ENCODE measurements around the gene CHST4. TPM values are rescaled to one million over a fixed set of nuclear protein-coding genes. Genes with fewer than 3 reads are reported as not detected.

CHST4 gene
- total RNA-seq, 4 donors from 2014 or later: 0.15 to 4.3 TPM; not detected in 2

DNA sequence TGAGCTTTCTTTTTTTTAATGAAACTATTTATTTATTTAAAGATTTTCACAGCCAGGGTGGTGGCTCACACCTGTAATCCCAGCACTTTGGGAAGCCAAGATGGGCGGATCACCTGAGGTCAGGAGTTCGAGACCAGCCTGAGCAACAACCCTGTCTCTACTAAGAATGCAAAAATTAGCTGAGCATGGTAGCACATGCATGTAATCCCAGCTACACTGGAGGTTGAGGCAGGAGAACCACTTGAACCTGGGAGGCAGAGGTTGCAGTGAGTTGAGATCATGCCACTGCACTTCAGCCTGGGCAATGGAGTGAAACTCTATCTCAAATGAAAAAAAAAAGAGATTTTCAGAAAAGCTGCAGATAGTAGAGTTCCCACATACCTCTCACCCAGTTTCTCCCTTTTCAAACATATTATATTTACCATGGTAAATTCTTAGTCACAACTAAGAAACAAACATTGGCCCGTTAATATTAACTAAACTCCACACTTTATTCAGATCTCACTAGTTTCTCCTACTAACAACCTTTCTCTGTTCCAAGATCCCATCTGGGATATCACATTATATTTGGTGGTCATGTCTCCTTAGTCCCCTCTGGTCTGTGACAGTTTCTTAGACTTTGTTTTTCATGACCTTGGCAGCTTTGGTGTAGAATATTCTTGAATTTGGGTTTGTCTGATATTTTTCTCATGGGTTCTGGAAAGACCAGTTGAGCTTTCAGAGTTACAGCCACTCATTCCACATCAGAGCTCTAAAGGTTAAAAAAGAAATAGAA lies 58.5 kb downstream of the CHST4 start:
- 86 to 100% methylated on average over 1 to 2 of the region's 3 CpGs for WGBS, 2 donors (ENCODE audit: low coverage in 1 of 2)
- Histone ChIP-seq H3K36me3 (no peaks in the 10 kb centered on the region), H3K4me3 (no peak overlapping the region), H3K9me3 (no peaks in the 10 kb centered on the region), H3K27ac (no peak overlapping the region), H3K4me1 (no peaks in the 10 kb centered on the region), H3K27me3 (peaks cover 28% of the 10 kb centered on the region)
- ATAC-seq: no peak
- TF ChIP-seq EP300 (IDR thresholded peaks at IDR 0.05) (no peak), POLR2AphosphoS5 (IDR thresholded peaks at IDR 0.05) (no peak), POLR2A (IDR thresholded peaks at IDR 0.05) (no peak)
- TF ChIP-seq, protein P1, sequence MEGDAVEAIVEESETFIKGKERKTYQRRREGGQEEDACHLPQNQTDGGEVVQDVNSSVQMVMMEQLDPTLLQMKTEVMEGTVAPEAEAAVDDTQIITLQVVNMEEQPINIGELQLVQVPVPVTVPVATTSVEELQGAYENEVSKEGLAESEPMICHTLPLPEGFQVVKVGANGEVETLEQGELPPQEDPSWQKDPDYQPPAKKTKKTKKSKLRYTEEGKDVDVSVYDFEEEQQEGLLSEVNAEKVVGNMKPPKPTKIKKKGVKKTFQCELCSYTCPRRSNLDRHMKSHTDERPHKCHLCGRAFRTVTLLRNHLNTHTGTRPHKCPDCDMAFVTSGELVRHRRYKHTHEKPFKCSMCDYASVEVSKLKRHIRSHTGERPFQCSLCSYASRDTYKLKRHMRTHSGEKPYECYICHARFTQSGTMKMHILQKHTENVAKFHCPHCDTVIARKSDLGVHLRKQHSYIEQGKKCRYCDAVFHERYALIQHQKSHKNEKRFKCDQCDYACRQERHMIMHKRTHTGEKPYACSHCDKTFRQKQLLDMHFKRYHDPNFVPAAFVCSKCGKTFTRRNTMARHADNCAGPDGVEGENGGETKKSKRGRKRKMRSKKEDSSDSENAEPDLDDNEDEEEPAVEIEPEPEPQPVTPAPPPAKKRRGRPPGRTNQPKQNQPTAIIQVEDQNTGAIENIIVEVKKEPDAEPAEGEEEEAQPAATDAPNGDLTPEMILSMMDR (IDR thresholded peaks at IDR 0.05): no peak

DNA sequence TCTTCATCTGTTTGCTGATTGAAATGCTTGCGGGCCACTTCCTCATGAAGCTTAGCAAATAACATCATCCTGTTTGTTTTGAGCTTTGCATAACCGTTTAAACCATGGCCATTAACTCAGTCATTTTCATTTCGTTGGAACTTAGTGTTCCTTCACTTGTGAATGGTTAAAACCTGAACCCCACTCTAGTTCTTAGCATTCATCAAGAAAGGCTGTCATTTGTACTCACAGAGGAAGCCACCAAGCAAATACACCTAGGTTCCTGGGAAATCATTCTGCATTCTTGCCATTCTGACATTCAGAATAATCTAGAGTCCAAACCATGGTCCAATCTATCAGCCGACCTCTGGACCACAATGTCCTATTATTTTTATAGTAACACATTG lies 59.1 kb downstream of the CHST4 start:
- H3K4me3 ChIP-seq: no peak overlapping the region
- no peak for TF ChIP-seq EP300 (IDR thresholded peaks at IDR 0.05)
- TF ChIP-seq POLR2AphosphoS5 (IDR thresholded peaks at IDR 0.05): no peak
- TF ChIP-seq, protein P1 (IDR thresholded peaks at IDR 0.05): no peak
- TF ChIP-seq POLR2A (IDR thresholded peaks at IDR 0.05): no peak
- H3K9me3 ChIP-seq: no peaks in the 10 kb centered on the region
- no peak overlapping the region for H3K27ac ChIP-seq
- WGBS, 2 donors (ENCODE audit: low coverage in 1 of 2): 65 to 75% methylated on average over 3 to 4 of the region's 4 CpGs
- H3K4me1 ChIP-seq: no peaks in the 10 kb centered on the region
- H3K27me3 ChIP-seq: peaks cover 28% of the 10 kb centered on the region
- no peaks in the 10 kb centered on the region for H3K36me3 ChIP-seq
- no peak for ATAC-seq

Small RNAs within 50 kb of the gene (small RNA-seq; reads per million reads assigned to genes)
- 0 reads per million in 4 donors for gene RNU6-1061P

Other genes starting within 250 kb of the CHST4 start
- gene CMTR2, start 237.0 kb upstream of the CHST4 start, total RNA-seq: 10 to 100 TPM; 10.6 to 30.2 (median 22.7) TPM
- 1 to 10 TPM in 1 of 4 donors, under 1 TPM in 1, not detected in 2; 0.85 to 2.8 TPM for gene CALB2, start 167.7 kb upstream of the CHST4 start, total RNA-seq
- gene TLE7, start 84.4 kb upstream of the CHST4 start, total RNA-seq: not detected
- 10 to 100 TPM; 11.0 to 23.0 (median 14.6) TPM for gene ZNF23, start 64.2 kb upstream of the CHST4 start, total RNA-seq
- 1 to 10 TPM; 2.2 to 7.6 (median 4.2) TPM for gene ZNF19, start 37.1 kb upstream of the CHST4 start, total RNA-seq
- gene TAT, start 50.7 kb downstream of the CHST4 start, total RNA-seq: not detected
- gene MARVELD3, start 99.8 kb downstream of the CHST4 start, total RNA-seq: 1 to 10 TPM in 1 of 4 donors, not detected in 3; 1.4 TPM
- gene PHLPP2, start 198.3 kb downstream of the CHST4 start, total RNA-seq: 10 to 100 TPM; 16.0 to 21.1 (median 18.2) TPM

Measured in gastroesophageal sphincter (tissue), 4 donors.